T47D (cell line): ENCODE measurements around the gene NXN.

Source experiments
- DNase-seq, 2 experiments: peaks; one replicate each; pipeline versions ENCODE4 v3.0.0 to v3.0.0-alpha.2; 2011 to 2012; ENCODE audit warnings: low read depth in 1 of 2, low spot score in 1 of 2
- JUND ChIP-seq: IDR thresholded peaks from 2 replicates; pipeline ENCODE4 v1.6.1; 2012; ENCODE audit warnings: low read depth
- in situ Hi-C: cut with HindIII; loops from 2 replicates; pipeline ENCODE4 v1.10.0; 2016; ENCODE audit warnings: low sequenced_read_pairs, low pct_unique_long_range_greater_than_20kb

NXN gene

GRCh38 chr17:1011760-1012735, 32.5 kb upstream of the NXN start:
- no peak for DNase-seq
- in situ Hi-C loops: no loop called here
- no peak for TF ChIP-seq JUND

GRCh38 chr17:1011138-1011537, 31.6 kb upstream of the NXN start:
- DNase-seq: no peak
- in situ Hi-C loops: no loop called here
- TF ChIP-seq JUND: no peak

- in situ Hi-C loops: no loop called here
- TF ChIP-seq JUND: no peak
- no peak for DNase-seq
These were observed 31.0 kb upstream of the NXN start for GRCh38 chr17:1010586-1010985.

GRCh38 chr17:1010086-1010450, 30.5 kb upstream of the NXN start:
- TF ChIP-seq JUND: no peak
- in situ Hi-C loops: no loop called here
- DNase-seq: no peak

GRCh38 chr17:1009229-1010085, 29.9 kb upstream of the NXN start:
- TF ChIP-seq JUND: no peak
- in situ Hi-C loops: no loop called here
- DNase-seq: no peak

- in situ Hi-C loops: no loop called here
- no peak for TF ChIP-seq JUND
- DNase-seq: no peak
These were observed 28.6 kb upstream of the NXN start for GRCh38 chr17:1008008-1008761.

GRCh38 chr17:1007310-1008007, 27.9 kb upstream of the NXN start:
- TF ChIP-seq JUND: no peak
- in situ Hi-C loops: no loop called here
- DNase-seq: no peak

GRCh38 chr17:1006054-1006453, 26.5 kb upstream of the NXN start:
- DNase-seq: no peak
- in situ Hi-C loops: no loop called here
- TF ChIP-seq JUND: no peak

GRCh38 chr17:1005361-1005946, 25.9 kb upstream of the NXN start:
- in situ Hi-C loops: no loop called here

GRCh38 chr17:1004769-1005295, 25.3 kb upstream of the NXN start:
- no peak for DNase-seq
- in situ Hi-C loops: no loop called here
- no peak for TF ChIP-seq JUND

More at GRCh38 chr17:1005361-1005946, 25.9 kb upstream of the NXN start:
- no peak for DNase-seq
- TF ChIP-seq JUND: no peak

GRCh38 chr17:1003972-1004768, 24.6 kb upstream of the NXN start:
- in situ Hi-C loops: no loop called here
- no peak for DNase-seq
- TF ChIP-seq JUND: no peak
